NCI-H187 treated with DMSO at 0.1 percent for 48 hours (cell line): ENCODE measurements around the gene APOL2.
A peak's percentile ranks its signal among the peaks of the same experiment; 100 is the strongest.
"Not testable (repeated sequence)": the region's sequence is repeated elsewhere in the genome, so short reads cannot be mapped to it uniquely, and the experiment has no call there.

Experiments
- DNase-seq: peaks from one replicate; lab custom pipeline; 2025; lab: John Stamatoyannopoulos, UW

The APOL2 gene

GRCh38 chr22:36239401-36240171 is at the start of gene APOL2:
Gene APOL2, minus strand, starts transcription at chr22:36239527. Its CDS starts 6,365 bp downstream, at chr22:36233162.
- peak; percentile 60 for DNase-seq

- no peak for DNase-seq
These were observed 49.5 kb upstream of the APOL2 start for GRCh38 chr22:36288571-36289405.

GRCh38 chr22:36287881-36288515 is 48.7 kb upstream of the APOL2 start:
- no peak for DNase-seq

GRCh38 chr22:36286096-36286957 is 47.0 kb upstream of the APOL2 start:
- no peak for DNase-seq

GRCh38 chr22:36285545-36285944 is 46.2 kb upstream of the APOL2 start:
- DNase-seq, result no peak

- DNase-seq, result no peak
These were observed 45.7 kb upstream of the APOL2 start for GRCh38 chr22:36285017-36285416.

- DNase-seq, result no peak
These were observed 44.8 kb upstream of the APOL2 start for GRCh38 chr22:36284171-36284571.

- no peak for DNase-seq
These were observed 43.1 kb upstream of the APOL2 start for GRCh38 chr22:36282328-36282831.

- DNase-seq, result no peak
These were observed 42.5 kb upstream of the APOL2 start for GRCh38 chr22:36281781-36282327.

- DNase-seq, result no peak
These were observed 41.1 kb upstream of the APOL2 start for GRCh38 chr22:36280379-36280778.

GRCh38 chr22:36279219-36279666 is 39.9 kb upstream of the APOL2 start:
- DNase-seq, result no peak

GRCh38 chr22:36277482-36278291 is 38.4 kb upstream of the APOL2 start:
- no peak for DNase-seq

GRCh38 chr22:36274531-36274930 is 35.2 kb upstream of the APOL2 start:
- no peak for DNase-seq

GRCh38 chr22:36271951-36272350 is 32.6 kb upstream of the APOL2 start:
- DNase-seq, result not testable (repeated sequence)

GRCh38 chr22:36271231-36271630 is 31.9 kb upstream of the APOL2 start:
- DNase-seq, result not testable (repeated sequence)

- DNase-seq, result no peak
These were observed 28.7 kb upstream of the APOL2 start for GRCh38 chr22:36267896-36268485.

GRCh38 chr22:36267058-36267457 is 27.7 kb upstream of the APOL2 start:
- no peak for DNase-seq

- DNase-seq, result not testable (repeated sequence)
These were observed 24.7 kb upstream of the APOL2 start for GRCh38 chr22:36263886-36264664.

- DNase-seq, result not testable (repeated sequence)
These were observed 23.9 kb upstream of the APOL2 start for GRCh38 chr22:36263216-36263673.
